HT1080 (cell line): Measurements from ENCODE around the gene SDK1. TPM values are rescaled to one million over a fixed set of nuclear protein-coding genes. Genes with fewer than 3 reads are reported as not detected.

Experiments
- DNase-seq: peaks from one replicate; pipeline ENCODE4 v3.0.0-alpha.2; 2015; ENCODE audit warnings: low read depth
- total RNA-seq: library from RNA; depleted of rRNA; stranded (reverse); fragments of >200 nt; shearing (Covaris generic); gene quantifications from 2 replicates; pipeline ENCODE4 v1.2.3, GENCODE V29; 2014

The SDK1 gene
- total RNA-seq, 1 experiment from 2014 or later: 1.2 TPM

DNA sequence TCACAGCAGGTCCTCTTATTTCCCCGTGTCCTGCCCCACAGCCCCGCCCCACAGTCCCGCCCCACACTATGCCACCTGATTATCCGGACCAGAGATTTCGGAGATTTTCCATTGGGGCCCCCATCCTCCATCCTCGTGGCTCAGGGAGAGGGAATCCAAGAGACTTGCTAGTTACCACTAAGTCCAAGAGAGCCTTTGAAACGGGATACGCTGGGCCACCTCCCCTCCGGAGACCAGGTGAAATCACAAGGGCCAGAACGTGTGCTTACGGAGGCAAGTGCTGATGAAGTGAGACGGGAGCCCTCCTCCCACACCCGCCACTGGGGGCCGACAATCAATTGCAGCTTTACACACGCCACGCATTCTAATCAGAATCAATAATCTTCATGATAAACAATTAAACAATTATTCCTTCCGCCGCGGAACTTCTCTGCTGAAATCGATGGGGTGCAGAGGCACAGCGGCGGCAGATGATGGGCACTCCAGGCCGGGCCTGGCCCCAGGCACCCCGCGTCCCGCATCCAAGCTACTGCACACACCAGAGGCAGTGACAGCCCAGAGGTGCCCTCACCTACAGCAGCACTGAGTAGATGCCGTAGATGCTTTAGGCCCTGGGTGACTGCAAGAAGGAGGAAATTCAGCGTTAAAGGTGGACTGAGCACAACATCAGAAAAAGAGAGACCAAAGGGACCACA is 847.0 kb downstream of the SDK1 start:
- no peak for DNase-seq

DNA sequence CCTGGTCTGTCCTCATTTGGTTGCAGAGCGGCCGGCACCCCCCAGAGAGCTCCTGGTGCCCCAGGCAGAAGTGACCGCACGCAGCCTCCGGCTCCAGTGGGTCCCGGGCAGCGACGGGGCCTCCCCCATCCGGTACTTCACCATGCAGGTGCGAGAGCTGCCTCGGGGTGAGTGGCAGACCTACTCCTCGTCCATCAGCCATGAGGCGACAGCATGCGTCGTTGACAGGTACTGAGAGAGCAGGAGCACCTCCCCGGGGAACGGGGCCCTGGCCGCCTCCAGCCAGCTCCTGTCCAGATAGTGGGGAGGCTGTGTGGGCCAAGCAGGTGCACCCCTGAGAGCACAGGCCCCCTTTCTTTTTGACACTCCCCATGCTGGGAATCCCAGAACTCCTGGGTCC is 848.2 kb downstream of the SDK1 start:
- no peak for DNase-seq

DNA sequence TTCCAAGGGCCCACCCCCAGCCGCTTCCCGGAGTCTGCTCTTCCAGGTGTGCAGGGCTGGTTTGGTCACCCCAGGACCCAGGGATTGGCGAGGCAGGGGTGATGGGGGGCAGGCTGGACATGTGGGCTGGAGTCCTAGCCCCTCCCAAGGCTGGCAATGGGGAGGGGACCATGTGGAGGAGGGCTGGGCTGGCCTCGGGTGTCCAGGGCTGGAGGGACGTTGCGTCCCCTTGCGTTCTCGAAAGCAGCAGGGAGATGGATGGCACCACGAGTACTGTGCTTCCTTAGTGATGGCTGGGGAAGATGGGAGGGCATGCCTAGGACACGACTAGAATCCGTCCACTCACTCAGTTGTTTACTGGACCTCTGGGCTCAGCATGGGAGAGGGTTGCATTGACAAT is 848.6 kb downstream of the SDK1 start:
- DNase-seq: no peak

DNA sequence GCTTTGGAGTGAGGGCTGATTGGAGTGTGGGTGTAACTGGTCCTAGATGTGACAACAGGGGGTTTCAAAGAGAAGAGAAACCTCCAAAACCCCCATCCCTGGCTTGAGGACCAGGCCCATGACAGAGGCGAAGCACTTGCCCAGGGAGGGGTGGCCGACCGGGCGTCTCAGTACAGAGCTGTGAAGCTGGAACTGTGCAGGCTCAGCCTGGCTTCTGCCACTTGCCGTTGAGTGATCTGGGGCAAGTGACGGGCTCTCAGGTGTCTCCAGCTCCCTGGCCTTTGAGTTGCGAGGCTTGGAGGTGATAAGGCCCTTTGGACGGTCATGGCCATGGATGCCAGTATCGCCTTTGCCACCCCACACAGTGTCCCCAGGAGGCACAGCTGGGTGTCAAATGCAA is 849.7 kb downstream of the SDK1 start:
- no peak for DNase-seq

DNA sequence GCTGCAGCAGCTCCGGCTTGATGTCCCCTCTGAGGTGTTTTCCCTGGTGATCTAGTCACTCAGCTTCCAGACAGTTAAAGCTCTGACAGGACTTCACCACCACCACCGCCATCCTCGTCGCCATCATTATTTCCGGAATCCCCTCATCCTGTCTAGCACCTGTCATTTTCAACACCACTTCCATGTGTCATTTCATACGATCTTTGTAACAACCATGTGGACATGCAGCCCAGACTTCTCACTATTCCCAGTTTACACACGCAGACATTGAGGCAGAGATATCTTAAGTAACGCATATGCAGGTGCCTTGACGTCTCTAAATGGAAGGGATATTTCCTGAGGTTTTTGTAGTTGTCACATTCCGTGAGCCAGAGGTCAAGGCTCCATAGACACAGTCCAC is 850.5 kb downstream of the SDK1 start:
- no peak for DNase-seq

DNA sequence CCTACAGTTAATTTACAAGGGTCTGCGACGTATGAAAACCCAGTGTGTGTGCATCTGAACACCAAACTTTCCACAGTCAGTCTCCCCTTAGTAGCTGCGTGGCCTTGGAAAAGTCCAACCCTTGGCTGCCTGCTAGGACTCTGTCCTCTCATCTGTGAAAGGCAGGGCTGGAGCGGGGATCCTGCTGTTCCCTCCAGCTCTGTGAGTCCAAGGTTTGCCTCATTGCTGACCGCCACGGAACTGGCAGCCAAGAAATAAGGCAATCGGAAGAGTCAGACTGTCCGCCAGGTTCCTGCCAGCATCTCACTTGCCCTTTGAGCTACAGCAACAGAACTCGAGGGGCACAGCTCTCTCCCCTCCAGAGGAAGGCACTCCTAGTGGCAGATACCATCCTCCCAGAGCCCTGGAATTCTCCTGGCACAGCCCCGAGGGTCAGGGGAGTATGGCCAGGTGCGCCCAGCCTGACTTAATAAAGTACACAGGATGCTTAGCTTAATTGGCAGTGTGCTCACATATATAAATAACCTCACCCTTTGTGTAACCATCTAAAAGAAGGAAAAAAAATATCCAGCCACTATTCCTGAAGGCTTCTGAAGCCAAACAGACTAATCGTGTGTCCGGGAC is 851.0 kb downstream of the SDK1 start:
- no peak for DNase-seq

DNA sequence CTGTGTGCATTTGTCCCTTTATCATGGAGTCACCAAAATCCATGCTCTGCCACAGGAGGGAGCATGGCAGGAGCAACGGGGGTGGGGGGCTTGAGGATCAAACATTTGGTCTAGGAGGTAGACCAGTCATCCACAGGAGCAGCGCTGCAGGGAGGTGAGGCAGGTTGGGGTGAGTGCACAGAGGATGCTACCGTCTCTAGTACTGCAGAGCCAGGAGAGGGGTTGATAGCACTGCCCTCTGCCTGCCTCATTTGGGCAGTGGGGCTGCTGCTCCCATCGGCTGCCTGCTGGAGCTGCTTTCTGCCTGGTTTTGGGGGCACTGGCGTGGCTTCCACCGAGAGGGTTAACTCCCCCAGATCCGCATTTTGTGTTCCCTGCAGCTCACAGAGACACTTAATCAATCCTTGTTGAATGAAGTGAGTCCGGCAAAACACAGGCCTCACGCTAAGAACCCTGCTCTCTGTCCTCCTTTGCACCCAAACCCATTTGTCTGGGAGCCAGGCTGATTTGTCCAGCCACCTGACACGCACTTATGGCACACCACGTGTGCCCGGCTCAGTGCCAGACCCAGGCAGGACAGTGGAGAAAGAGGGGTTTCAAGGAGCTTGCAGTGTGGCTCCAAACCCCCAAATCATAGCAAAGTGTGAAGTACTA is 854.0 kb downstream of the SDK1 start:
- no peak for DNase-seq

DNA sequence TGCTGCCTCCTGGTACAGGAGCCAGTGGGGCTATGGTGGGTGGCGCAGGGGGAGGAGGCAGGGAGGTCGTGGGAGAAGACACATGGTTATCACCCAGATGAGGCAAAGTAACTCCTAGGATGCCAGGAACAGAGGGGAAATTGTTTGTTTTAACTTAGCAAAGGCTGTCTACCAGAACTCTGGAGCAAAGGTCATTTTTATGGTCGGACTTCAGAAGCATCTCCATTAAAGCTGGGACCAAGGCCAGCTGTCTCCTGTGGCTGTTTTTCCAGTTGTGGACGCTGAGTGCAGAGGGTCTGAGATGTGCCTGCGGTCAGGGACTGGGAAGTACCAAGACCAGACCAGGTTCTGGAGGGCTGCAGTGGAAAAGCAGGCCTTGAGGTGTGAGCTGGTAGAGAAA is 855.1 kb downstream of the SDK1 start:
- DNase-seq: no peak

DNA sequence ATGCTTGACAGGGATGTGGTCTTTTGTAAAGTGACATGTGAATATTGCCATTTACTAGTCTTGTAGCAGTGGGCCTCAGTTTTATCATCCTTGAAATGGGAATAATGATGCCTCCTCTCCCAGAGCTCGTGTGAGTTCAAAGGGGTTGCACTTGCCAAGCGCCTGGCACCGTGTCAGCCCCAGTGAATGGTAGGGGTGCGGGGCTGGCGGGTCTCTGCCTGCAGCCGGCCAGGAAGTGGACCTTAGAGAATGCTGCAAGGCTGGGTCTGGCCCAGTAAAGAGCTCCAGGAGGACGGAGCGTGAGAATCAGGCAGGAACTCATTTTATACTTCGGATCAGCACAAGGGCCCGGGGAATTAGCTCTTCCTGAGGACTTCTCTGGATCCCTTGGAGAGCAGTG is 856.6 kb downstream of the SDK1 start:
- DNase-seq: no peak

DNA sequence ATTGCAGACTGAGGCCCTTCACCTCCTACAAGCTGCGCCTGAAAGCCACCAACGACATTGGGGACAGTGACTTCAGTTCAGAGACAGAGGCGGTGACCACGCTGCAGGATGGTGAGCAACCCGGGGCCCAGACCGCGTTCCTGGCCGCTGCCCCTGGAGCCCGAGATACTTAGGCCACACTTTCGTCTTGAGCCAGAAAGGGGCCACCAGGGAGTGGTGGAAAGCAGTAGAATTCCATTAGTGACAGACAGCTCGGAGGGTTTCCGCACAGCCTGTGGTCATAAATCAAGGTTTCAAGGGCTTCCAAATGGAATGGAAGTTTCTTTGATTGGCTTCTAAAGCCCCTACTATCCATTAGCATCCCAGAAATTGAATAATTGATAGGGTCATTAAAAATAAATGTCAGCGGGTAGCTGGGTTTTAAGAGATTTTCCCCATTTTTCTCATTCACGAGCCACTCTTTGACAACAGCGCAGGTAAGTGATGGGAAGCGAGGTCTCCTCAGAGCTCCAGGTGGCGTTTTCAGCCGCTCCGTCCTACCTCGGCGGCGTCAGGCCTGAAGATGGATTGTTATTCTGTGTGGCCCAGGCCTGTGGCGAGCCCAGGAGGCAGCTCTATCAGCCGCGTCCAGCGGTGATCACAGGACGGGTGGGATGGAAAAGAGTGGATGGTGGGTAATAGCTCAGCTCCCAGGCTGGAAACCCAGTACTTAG is 857.5 kb downstream of the SDK1 start:
- no peak for DNase-seq

DNA sequence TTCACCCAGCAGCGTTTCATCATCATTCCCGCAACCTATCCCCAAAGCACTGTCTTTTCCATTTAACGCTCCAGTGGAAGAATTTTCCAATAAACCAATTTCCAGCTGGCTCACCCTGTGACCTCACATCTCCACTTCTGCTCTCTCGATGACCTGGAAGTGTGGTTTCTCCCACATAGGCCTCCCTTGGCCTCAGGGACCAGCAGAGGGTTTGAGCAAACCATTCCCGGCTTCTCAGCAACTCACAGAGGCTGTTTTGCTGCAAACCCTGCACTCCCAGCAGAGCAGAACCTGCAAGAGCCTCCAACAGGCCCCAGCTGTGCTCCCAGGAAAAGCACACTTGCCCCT is 858.1 kb downstream of the SDK1 start:
- no peak for DNase-seq

DNA sequence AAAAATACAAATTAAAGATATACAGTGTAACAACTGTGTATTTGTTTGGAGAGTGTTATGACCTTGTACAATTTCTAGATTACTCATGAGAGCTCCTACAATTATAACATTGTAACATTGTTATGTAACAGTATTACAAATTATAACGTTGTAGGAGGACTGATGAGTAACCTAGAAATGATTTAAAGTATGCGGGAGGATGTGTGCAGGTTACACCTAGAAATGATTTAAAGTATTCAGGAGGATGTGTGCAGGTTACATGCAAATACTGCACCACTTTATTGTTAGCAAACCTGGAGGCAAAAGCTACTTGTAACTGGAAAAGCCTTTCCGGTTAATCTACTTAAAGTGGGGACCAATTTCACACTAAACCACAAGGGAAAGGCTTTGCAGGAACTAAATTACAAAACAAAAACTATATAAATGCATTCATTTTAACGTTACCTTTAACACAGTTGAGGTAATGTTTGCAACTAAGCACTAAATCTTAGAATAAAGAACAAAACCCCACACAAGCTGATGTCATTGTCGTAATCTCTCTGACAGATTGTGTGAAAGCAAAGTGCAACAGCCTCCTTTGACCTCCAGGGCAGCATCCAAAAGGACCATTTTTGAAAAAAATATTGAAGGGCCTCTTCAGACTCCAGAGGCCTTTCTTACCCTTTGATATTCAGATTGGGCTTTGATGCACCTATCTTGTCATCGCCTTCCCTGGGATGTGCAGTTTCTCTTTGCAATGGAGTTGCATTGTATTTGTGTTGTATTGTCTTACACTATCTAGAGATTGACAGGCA is 858.9 kb downstream of the SDK1 start:
- DNase-seq: peak; percentile 53

DNA sequence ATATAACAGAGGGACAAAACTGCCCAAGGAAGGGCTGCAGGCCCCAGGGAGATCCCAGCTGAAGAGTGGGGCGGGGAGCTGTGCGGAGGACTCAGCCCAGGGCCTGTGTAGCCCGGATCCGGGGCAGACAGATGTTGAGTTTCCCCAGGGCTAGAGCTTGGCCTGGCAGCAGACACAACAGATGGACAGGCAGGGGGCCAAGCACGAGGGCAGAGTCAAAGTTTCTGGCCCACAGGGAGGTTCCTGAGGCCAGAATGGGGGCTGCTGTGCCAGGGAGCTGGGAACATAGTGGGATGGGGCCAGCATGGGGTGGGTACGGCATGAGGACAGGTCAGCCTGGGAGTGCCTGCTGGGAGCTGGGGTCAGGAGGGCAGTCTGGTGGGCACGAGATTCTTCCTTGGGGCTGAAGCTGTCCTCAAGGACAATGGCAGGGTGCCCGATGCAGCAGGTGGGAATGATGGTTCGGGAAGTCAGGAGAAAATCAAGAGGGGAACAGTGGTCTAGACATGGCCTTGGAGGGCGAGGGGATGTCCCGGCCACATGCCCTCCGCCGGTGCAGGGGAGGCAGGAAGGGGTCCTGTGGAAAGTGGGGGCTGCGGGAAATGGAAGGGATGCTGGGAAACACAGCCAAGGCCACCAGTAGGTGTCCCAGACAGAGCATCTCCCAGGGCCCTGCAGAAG is 862.0 kb downstream of the SDK1 start:
- no peak for DNase-seq

DNA sequence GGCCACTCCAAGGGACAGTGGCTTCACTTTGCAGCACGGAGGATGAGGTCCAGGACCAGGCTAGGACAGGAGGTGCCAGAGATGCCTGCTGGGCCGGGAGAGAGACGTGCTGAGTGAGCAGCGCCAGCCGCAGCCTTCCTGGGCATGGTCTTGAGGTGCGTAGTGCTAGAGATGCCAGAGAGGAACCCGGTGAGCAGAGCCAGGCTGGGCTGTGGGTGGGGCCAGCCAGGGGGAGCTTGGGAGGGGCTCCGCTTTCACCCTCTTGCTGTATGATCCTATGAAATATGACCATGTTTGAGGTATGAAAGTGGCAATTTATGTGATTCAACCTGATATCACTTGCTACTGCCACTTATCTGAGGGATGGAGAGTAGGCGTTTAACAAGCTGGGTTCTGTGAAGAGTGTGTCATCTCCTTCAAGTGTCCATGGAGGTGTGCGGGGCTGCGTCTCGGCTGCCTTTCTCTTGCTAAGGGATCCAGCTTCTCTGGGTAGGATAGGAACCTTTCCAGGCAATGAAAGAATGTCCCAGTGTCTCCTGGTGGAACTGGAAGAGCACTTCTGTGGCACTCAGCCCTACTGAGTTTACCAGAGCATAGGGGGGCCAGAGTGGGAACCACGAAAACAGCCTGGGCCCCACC is 862.6 kb downstream of the SDK1 start:
- DNase-seq: no peak

DNA sequence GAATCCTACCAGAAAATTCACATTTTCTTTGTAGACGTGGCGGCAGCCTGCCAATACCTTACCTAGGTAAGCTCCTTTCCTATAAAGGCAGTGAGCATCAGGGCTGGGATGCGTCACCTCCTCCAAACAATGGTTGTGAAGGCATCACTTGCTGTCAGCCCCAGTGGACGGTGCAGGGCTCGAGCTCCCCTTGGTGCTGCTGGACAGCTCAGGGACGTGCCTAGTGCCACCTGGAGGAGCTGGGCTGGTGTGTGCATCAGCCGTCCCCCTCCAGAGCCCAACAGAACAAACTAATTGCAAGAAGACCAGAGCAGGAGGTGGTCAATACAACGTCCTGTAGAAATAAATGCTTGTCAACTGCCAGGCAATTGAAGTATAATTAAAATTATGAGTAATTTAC is 863.5 kb downstream of the SDK1 start:
- peak; percentile 26 for DNase-seq

DNA sequence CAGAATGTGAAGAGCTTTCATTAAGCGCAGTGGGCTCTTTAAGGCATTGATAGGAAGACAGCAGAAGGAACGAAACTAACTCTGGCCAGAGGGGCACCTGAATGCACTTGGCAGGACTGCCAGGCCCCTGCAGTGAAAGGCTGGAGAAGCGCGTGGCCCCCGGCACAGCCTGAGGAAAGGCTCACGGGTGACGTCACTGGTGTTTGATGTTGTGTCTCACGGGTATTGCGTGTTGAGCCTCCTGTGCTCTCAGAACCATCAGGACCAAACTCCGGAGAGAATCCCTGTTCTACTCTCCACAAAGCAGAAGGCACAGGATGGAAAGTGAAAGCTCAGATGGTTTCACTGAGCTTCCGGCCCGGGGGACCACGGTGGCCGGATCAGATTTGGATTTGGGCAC is 865.3 kb downstream of the SDK1 start:
- DNase-seq: peak; percentile 13

DNA sequence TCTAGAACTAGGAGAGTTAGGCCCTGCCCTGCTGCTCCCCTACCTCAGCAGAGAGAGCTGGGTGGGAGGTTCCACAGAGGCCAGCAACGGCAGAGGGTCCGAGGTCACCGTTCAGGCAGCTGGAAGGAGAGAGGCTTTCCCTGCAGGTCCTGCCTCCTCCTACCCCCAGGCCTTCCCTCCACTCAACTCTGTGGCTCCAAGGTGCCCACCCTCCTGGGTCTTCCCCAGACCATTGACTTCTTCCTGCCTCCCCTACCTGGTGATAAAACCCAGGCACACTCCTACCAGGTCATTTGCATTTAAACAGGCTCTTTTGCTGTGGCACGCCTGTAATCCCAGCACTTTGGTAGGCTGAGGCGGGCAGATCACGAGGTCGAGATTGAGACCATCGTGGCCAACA is 865.8 kb downstream of the SDK1 start:
- DNase-seq: no peak

DNA sequence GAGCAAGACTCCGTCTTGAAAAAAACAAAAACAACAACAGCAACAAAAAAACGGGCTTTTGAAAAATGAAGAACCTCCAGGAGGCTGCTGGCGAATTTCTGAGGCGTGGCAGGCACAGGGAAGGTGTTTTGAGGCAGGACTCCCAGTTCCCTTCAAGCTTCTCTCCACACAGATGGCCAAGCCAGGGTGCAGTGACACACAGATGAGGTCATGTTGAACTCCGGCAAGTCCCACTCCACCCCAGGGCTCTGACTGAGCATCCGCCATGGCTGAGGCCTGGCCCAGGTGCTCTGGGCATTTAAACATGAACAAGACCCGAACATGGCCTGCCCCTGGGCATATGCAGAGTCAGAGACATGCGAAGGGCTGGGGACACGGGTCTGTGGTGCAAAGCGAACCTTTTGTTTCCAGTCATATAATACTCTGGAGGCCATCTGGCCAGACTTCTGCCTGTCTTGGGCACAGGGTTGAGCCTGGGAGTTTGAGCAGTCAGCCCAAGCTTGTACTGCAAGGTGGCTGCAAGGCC is 866.4 kb downstream of the SDK1 start:
- no peak for DNase-seq

DNA sequence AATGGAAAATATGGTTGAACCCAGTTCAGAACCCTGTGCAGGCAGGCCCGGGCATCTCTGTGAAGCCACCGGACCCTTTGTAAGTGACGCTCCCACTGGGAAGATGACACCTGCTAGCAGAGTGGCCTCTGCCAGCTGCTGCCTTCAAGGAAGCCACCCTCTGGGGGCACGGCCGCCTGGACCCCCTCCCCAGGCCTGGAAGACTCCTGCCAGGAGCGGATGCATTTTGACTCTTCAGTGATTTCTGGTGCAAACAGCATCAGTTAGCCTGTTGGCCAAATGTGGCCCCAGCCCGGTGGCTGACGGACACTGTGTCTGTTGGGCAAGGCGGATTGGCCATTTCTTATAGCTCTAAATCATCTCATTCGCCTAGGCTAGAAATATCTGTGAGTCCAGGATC is 867.0 kb downstream of the SDK1 start:
- DNase-seq: no peak

DNA sequence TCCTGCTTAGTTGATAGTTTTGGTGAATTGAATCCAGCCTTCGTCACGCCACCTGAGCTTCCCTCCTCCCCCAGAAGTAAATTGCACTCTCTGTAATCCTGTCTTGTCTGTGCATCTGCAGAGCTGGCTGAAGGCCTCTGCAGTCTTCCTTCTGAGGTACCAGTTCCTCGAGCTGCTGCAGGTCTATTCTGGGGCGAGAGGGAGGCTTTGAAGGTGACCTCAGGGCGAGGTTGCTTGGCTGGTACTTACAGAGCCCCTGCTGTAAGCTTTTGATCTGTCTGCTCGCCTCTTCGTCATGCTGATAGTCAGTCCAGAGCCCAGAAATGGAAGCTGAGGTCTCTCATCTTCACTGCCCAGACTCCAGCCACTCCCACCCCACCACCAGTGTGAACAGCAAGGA is 867.5 kb downstream of the SDK1 start:
- no peak for DNase-seq
